LoVo (cell line): ENCODE measurements around the gene SEMA4C.

Experiments
- DNase-seq: peaks from one replicate; pipeline ENCODE4 v3.0.0-alpha.2; 2016; ENCODE audit warnings: low spot score

Gene SEMA4C

DNA sequence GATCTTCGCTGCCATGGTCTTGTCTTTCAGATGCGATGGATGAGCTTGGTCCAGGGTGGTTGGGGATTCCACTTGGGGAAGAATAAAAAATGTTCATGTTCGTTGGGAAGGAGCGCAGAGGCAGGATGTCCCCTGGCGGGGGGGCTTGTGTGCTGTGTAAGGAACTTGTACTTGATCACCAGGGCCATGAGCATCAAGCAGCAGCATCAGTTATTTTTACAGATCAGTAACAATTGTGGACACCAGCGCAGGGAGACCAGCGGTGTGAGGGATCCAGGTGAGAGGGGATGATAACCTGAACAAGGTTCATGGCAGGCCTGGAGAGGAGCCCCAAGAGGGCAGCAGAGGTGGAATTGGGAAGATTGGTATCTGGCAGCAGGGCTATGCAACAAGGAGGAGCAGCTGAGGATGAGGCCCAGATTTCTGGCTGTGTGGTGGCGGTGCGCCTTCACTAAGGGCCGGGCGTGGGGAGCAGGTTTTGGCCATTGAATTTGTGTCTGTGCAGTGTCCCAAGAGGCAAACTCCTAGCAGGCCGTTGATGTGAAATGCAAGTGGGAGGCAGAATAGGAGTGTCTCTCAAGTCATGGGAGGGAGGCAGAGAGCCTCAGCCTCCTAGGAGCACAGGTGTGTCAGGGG is 49.9 kb downstream of the SEMA4C start:
- no peak for DNase-seq

- peak; percentile 75 for DNase-seq
Observed at GRCh38 chr2:96819128-96819875, 50.6 kb downstream of the SEMA4C start.

DNA sequence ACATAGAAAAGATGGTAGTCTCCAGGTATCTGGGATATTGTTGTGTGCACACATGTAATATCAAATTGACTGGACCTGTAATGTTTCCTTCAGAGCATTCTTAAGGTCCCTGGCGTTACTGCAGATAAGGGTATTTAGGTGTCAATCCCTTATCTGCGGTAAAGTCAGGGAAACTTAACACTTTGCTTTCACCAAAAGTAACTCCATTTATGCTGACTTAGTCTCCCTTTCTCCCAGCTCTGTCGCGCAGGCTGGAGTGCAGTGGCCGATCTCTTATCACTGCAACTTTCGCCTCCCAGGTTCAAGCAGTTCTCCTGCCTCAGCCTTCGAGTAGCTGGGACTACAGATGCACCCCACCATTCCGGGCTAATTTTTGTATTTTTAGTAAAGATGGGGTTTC is 52.0 kb downstream of the SEMA4C start:
- DNase-seq, result no peak

DNA sequence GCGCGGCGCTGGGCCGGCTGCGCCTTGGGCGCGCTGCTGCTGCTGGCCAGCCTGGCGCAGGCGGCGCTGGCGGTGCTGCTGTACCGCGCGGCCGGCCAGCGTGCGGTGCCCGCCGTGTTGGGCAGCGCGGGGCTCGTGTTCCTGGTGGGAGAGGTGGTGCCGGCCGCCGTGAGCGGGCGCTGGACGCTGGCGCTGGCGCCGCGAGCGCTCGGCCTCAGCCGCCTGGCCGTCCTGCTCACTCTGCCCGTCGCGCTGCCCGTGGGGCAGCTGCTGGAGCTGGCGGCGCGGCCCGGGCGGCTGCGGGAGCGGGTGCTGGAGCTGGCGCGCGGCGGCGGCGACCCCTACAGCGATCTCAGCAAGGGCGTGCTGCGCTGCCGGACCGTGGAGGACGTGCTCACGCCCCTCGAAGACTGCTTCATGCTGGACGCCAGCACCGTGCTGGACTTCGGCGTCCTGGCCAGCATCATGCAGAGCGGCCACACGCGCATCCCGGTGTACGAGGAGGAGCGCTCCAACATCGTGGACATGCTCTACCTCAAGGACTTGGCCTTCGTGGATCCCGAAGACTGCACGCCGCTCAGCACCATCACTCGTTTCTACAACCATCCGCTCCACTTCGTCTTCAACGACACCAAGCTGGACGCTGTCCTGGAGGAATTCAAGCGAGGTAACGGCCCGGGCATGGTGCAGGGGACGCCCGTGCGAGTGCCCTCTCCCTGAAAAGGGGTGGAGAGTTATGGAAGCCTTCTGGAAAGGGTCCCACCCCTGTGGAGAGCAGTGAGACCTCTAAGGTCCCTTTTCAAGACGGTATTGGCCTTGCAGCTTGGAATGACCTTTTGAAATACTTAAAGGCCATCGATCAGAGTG is 52.8 kb downstream of the SEMA4C start:
- DNase-seq, result no peak

DNA sequence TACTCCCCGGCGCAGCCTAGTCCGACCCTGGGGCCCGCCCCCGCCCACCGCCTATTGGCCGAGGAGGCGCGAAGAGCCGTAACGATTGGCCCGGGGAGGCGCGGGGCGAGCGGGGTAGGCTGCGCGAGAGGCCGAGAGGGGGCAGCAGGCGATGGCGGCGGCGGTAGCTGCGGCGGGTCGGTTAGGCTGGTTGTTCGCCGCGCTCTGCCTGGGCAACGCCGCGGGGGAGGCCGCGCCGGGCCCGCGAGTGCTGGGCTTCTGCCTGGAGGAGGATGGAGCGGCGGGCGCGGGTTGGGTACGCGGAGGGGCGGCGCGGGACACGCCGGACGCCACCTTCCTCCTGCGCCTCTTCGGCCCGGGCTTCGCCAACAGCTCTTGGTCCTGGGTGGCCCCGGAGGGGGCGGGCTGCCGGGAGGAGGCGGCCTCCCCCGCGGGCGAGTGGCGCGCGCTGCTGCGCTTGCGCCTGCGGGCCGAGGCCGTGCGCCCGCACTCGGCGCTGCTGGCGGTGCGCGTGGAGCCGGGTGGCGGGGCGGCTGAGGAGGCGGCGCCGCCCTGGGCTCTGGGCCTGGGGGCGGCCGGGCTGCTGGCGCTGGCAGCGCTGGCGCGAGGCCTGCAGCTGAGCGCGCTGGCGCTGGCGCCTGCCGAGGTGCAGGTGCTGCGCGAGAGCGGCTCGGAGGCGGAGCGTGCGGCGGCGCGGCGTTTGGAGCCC is 53.6 kb downstream of the SEMA4C start, which contains the start of gene CNNM3:
CNNM3 (plus strand) TSS at position 142 of the 709 bp plus-strand sequence; CDS start at position 152, 10 bp downstream.
- peak; percentile 94 for DNase-seq

- peak; percentile 31 for DNase-seq
Observed at GRCh38 chr2:96815326-96816126, 54.4 kb downstream of the SEMA4C start.

DNA sequence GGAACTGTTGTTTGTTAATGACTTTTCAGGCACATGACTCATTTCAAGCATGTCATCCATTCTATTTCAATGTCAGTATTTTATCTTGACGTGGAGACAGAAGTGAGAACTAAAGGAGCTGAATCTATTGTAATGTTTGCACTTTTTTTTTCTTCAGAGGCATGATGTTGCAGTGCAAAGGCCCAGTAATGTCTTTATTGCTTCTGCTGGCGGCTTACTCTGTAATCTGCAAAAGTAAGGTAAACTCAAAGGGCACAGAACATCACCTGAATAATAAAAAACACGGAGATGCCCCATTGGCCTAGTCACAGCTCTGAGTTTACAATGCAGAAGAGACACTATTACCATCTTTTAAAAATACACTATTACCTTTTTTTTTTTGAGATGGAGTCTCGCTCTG is 56.2 kb downstream of the SEMA4C start:
- DNase-seq, result no peak

- DNase-seq, result no peak
Observed at GRCh38 chr2:96811917-96812316, 58.0 kb downstream of the SEMA4C start.

DNA sequence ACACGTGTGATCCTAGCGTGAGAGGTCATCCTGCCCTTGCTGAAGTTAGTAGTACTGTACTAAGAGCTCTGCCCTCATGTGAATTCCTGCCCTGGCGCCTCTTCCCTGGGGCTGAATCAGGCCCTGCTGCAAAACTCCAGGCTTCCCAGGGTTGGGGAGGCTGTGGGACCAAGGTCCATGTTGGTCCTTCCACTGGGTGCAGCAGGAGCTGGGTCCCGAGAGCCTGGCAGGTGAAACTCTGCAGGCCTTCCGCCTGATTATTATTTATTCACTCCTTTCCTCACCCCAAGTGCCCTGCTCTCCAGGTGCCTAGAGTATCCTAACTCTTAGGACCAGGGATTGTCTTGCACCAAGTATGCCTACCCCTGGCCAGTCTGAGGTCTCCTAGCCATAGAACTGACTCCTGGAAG is 59.1 kb downstream of the SEMA4C start:
- no peak for DNase-seq

- no peak for DNase-seq
Observed at GRCh38 chr2:96809951-96810782, 59.7 kb downstream of the SEMA4C start.
